Renal cortical epithelial cell (primary cell): ENCODE data around the gene MOXD1. TPM values are rescaled to one million over a fixed set of nuclear protein-coding genes. Genes with fewer than 3 reads are reported as not detected.

Source experiments
- DNase-seq: peaks from one replicate; pipeline ENCODE4 v3.0.0-alpha.2; 2011; ENCODE audit warnings: low read depth
- total RNA-seq: library from RNA; depleted of rRNA; stranded (reverse); fragments of >200 nt; gene quantifications from 2 replicates; pipeline ENCODE4 v1.2.3, GENCODE V29; 2014

Gene MOXD1
- total RNA-seq: 53.5 and 145 TPM in 2 replicates

GRCh38 chr6:132400883-132401617, at the start of gene MOXD1:
Gene MOXD1 (minus strand): TSS chr6:132401475. CDS start chr6:132401426, 49 bp downstream.
- no peak for DNase-seq

GRCh38 chr6:132446855-132447241, 45.6 kb upstream of the MOXD1 start:
- DNase-seq: no peak

- peak; percentile 17 for DNase-seq
These were observed 45.0 kb upstream of the MOXD1 start for GRCh38 chr6:132446141-132446854.

DNA sequence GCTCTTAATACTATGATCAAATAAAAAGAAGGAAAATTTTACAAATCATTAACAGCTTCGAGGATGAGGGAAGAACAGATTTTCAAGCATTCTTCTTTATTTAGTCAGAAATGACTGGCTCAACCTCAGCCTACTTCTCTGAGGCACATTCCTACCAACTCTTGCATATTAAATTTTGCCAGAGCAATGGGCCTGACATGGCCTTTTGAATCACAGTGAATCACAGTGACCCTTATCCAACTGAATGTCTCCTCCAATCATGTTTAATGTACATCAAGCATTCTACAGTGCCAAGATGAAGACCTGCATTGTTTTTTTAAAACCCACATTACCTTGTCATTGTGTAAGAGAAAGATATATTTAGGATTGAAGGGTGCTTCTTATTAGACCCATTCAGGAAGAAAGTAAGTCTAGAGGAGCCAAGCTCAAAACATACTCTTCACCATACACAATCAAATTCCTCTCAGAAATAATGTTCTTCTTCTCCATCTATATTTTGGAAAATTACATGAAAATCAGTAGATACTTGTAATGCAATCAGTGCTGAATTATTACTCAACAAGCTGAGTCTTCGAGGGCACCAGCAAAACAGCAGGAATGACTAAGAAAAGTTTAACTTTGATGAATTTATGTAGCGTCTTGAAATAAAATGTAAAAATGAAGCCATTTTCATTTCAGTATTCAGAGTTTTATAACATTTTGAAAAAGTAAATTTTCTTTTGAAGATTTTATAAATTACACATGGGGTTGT, 44.1 kb upstream of the MOXD1 start:
- peak; percentile 98 for DNase-seq

- DNase-seq: peak; percentile 52
These were observed 41.9 kb upstream of the MOXD1 start for GRCh38 chr6:132443206-132443605.

GRCh38 chr6:132430110-132430509, 28.8 kb upstream of the MOXD1 start:
- DNase-seq: no peak

DNA sequence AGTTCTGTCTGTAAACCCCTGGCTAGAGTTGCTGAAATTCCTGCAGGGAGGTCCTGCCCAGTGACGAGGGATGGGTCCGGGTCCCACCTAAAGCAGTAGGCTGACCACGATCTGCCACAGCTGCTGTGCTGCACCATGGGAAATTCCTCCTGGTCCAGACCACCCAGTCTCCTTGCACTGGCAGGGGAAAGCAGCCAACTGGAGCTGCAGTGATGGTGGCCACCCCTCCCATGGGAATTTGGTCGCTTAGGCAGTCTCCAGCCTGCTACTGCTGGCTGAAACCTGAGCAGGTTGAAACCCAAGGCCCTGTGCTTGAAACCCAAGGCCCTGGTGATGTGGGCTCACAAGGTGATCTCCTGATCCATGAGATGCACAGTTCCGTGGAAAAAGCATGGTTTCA, 23.9 kb upstream of the MOXD1 start:
- DNase-seq: no peak

- no peak for DNase-seq
These were observed 22.6 kb upstream of the MOXD1 start for GRCh38 chr6:132423839-132424238.

DNA sequence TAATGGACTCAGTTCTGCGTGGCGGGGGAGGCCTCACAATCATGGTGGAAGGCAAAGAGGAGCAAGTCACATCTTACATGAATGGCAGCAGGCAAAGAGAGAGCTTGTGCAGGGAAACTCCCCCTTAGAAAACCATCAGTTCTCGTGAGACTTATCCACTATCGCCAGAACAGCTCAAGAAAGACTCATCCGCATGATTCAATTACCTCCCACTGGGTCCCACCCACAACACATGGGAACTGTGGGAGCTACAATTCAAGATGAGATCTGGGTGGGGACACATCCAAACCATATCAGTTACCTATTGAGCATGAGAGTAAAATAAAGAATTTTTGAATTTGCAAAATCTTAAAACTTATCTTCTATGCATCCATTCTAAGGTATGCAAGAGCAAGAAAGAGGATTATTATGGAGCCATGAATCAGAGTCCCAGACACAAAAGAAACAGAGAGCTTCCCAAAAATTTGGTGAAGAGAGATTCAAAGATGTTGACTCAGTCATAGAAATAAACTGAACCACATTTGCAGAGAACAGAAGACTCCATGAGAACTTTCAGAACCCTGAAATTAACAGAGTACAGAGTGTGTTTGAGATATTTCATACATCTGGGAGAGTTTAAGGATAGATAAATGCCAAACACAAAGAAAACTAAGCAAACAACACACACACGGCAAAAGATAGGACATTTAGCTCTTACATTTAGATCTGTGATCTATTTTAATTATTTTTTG, 17.1 kb upstream of the MOXD1 start:
- no peak for DNase-seq

DNA sequence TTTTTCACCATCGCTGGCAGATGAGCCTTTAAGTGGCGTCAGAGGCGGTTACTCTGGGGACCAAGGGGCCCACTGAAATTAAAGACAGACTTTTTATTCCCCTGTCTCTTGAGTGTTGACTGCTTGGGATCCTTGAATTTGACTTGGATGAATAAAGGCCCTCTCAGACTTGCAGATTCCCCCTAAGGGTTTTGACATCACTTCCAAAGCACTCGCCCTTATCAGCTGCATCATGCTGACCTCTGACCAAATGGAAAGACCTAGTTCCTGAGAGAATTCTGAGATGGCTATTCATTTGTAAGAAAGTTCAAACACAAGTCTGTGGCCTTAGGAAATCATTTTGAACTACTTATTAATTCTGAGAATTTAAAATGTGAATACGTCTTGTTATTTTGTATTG, 13.5 kb upstream of the MOXD1 start:
- DNase-seq: no peak

GRCh38 chr6:132414322-132414721, 13.0 kb upstream of the MOXD1 start:
- DNase-seq: peak; percentile 6

DNA sequence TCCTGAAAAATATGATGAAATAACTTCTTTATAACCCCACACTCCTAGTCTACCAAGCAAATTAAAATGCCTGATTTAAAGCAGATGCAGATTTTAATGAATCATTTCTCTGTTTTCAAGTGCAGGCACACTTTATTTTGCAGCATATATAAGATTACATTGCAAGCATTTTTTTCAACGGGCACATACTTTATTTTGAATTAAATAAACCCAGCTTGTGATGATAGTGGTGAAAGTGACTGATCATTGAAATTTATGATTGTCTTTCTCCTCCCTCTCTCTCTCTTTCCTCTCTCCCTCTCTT, 12.2 kb upstream of the MOXD1 start:
- no peak for DNase-seq

DNA sequence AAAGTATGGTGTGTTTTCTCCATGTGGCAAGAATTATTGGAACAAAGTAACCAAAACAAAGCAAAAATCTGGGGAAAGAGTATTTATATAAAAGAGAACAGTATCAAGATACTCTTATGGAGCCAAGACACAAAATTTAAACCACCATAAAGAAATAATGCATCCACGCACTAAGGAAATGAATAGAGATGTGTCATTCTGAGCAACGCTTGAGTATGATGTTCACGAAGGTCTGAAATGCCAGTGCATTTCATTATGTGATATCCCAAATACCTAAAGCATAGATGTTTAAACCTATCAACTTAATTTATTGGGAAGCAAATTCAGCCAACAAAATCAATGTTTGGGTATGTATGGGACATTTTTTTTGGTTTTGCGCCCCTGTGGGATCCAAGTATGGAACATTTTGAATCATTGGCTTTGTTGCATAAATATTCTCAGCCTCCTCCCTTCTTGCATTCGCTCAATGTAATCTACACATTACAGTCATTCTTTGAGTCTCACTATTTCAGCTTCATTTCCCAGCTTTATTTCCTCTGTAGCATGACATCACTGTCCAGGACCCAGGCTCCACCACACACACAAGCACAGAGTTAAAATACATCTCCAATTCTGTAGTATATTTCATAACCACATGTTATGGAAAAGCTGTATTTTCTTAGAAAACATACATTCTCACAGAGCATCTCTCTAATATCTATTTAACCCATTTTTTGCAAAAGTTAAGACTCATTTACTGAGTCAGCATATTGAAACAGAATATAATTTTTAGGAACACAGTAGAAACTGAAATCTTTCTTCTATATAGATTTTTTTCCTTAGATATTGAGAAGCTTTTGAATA, 11.6 kb upstream of the MOXD1 start:
- no peak for DNase-seq

GRCh38 chr6:132411296-132411695, 10.0 kb upstream of the MOXD1 start:
- no peak for DNase-seq

- no peak for DNase-seq
These were observed 9.6 kb upstream of the MOXD1 start for GRCh38 chr6:132410830-132411229.

GRCh38 chr6:132405143-132405915, 4.1 kb upstream of the MOXD1 start:
- DNase-seq: peak; percentile 59

GRCh38 chr6:132404736-132405135, 3.5 kb upstream of the MOXD1 start:
- DNase-seq: peak; percentile 50

DNA sequence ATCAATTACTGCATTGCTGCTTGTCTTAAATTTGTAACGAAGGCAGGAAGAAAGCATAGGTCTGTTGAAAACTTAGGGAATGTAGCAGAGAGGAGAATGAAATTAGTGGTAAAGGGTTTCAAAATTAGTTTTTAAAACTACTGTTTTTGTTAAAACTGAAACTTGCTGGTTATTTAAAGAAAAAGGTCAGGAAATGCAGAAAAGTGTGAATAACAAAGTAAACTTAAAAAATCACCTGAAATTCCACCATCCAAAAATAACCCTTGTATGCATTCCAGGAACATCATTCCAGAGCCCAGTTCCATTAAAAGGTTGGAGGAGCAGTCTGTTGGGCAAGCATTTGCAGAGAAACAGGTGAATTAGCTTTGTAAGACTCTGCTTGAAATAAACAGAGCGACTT, 3.1 kb upstream of the MOXD1 start:
- DNase-seq: no peak

DNA sequence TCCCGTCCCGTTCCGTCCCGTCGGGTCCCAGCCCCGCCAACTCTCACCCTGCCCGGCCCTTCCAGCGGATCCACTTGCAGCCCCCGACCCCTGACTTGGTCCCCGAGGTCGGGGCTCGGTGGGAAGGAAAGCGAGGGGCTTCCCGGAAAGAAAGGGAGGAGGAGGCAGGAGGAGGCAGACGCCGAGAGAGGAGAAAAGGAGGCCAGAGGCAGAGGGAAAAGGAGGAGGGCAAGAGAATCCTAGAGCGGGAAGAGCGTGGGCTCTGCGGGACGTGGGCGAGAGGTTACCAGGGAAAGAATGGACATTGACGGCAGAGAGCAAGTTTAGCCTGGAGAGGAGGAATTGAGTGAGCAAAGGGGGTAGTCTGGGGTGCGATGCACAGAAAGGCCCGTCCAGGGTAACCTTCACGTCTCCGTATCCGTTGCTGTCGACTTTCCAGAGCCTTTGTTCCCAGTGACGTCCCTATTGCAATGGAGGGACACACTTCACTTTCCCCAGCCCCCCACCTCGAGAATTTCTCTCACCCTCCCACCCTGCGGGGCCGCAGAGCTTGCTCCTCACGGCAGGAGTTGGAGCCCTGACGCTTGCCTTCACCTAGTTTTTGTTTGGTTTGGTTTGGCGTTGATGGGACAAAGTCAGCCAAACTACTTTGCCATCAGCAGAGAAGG, 477 bp upstream of the MOXD1 start:
- no peak for DNase-seq

DNA sequence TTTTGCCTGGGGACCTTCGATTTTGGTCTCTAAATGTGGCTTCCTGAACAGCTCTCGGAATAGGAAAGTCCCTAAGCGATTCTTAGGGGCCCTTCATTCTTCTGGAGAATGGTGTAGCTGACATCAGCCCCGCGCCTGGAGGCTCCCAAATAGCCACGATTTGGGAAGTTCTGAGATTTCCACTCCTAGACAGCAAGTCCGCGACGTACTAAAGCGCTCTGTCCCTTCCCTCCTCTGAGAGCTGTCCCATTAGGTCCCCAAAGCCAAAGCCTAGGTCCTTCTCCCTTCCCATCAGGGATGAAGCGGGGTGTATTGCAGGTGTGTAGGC, 756 bp downstream of the MOXD1 start:
- no peak for DNase-seq
